Amygdala (tissue), 56 donors: ENCODE measurements around the gene SAMD13.

Experiments
- DNase-seq, 56 donors: peaks; one replicate each; lab custom pipeline; 2025; lab: John Stamatoyannopoulos, UW

SAMD13 gene

GRCh38 chr1:84330125-84330984, 28.8 kb downstream of the SAMD13 start:
- DNase-seq, result no peak

GRCh38 chr1:84339503-84339902, 38.0 kb downstream of the SAMD13 start:
- DNase-seq, result no peak

- no peak for DNase-seq
Measured at GRCh38 chr1:84344286-84344685, 42.8 kb downstream of the SAMD13 start.

GRCh38 chr1:84345220-84345619, 43.7 kb downstream of the SAMD13 start:
- no peak for DNase-seq

- DNase-seq, result no peak
Measured at GRCh38 chr1:84347271-84347931, 45.9 kb downstream of the SAMD13 start.

- peak in 1 of 56 donors; percentile 2 for DNase-seq
Measured at GRCh38 chr1:84347932-84348555, 46.5 kb downstream of the SAMD13 start.

- DNase-seq, result no peak
Measured at GRCh38 chr1:84348759-84349158, 47.3 kb downstream of the SAMD13 start.

- DNase-seq, result no peak
Measured at GRCh38 chr1:84350104-84350503, 48.6 kb downstream of the SAMD13 start.

- DNase-seq, result peak in 2 of 56 donors; percentile 3 to 22
Measured at GRCh38 chr1:84350550-84350949, 49.0 kb downstream of the SAMD13 start.

- DNase-seq, result no peak
Measured at GRCh38 chr1:84352298-84353106, 51.0 kb downstream of the SAMD13 start.

GRCh38 chr1:84353695-84354094, 52.2 kb downstream of the SAMD13 start:
- no peak for DNase-seq

GRCh38 chr1:84355556-84355955, 54.0 kb downstream of the SAMD13 start:
- no peak for DNase-seq

GRCh38 chr1:84356881-84357280, 55.4 kb downstream of the SAMD13 start:
- no peak for DNase-seq

GRCh38 chr1:84358695-84359094, 57.2 kb downstream of the SAMD13 start:
- DNase-seq, result no peak

GRCh38 chr1:84360316-84360715, 58.8 kb downstream of the SAMD13 start:
- DNase-seq, result no peak

GRCh38 chr1:84361796-84362195, 60.3 kb downstream of the SAMD13 start:
- no peak for DNase-seq

GRCh38 chr1:84363019-84363418, 61.5 kb downstream of the SAMD13 start:
- DNase-seq, result peak in 9 of 56 donors; percentile 9 to 41 (median 19)

- DNase-seq, result no peak
Measured at GRCh38 chr1:84363622-84364021, 62.1 kb downstream of the SAMD13 start.

GRCh38 chr1:84365225-84366221, 64.0 kb downstream of the SAMD13 start:
- DNase-seq, result no peak
